H1 (cell line): Measurements from ENCODE around the gene IGSF23. TPM values are rescaled to one million over a fixed set of nuclear protein-coding genes. Genes with fewer than 3 reads are reported as not detected.

Experiments
- CTCF ChIA-PET: fragments of 300-600 bp; sonication (Branson Sonifier 250); formaldehyde crosslinking; loops from one replicate; lab custom pipeline; 2021; ENCODE audit not compliant: partially characterized antibody; lab: Charles Lee
- POLR2A ChIA-PET: fragments of 300-600 bp; sonication (Branson Sonifier 250); formaldehyde crosslinking; loops from one replicate; lab custom pipeline; 2021; ENCODE audit warnings: inconsistent platforms; ENCODE audit not compliant: partially characterized antibody; lab: Charles Lee
- DNase-seq, 2 experiments: peaks; one replicate each; pipeline versions ENCODE4 v3.0.0 to v3.0.0-alpha.2; 2010 to 2022; ENCODE audit warnings: low spot score in 2 of 2, low read depth in 1 of 2, mixed read lengths in 1 of 2
- FAIRE-seq: peaks from 2 replicates; lab custom pipeline; 2011; peaks lifted over from hg19 to GRCh38; lab: Jason Lieb, UNC
- H2AFZ ChIP-seq: 2 replicates; pipeline ENCODE4 v1.8.1; 2012; ENCODE audit warnings: low read length, inconsistent platforms
- H2AK5ac ChIP-seq: 2 replicates; pipeline ENCODE4 v1.6.1; 2013; ENCODE audit warnings: low read depth, low read length
- H2BK120ac ChIP-seq: replicated peaks from 2 replicates; pipeline ENCODE3; 2013; ENCODE audit warnings: low read depth, low read length, inconsistent platforms
- H2BK12ac ChIP-seq: 2 replicates; pipeline ENCODE4 v1.6.1; 2013; ENCODE audit warnings: low read depth, low read length
- H2BK15ac ChIP-seq: 2 replicates; pipeline ENCODE4 v1.6.1; 2013; ENCODE audit warnings: low read length
- H2BK20ac ChIP-seq: 2 replicates; pipeline ENCODE4 v1.6.1; 2013; ENCODE audit warnings: low read length
- H2BK5ac ChIP-seq: 2 replicates; pipeline ENCODE4 v1.6.1; 2013; ENCODE audit warnings: low read depth, low read length
- H3K14ac ChIP-seq: 2 replicates; pipeline ENCODE4 v1.6.1; 2013; ENCODE audit warnings: inconsistent platforms; ENCODE audit not compliant: insufficient read length
- H3K18ac ChIP-seq: 2 replicates; pipeline ENCODE4 v1.6.1; 2013; ENCODE audit warnings: low read length; ENCODE audit errors: extremely low read depth
- H3K23ac ChIP-seq: 2 replicates; pipeline ENCODE4 v1.6.1; 2013; ENCODE audit warnings: inconsistent platforms; ENCODE audit not compliant: insufficient read length
- H3K23me2 ChIP-seq: 2 replicates; pipeline ENCODE4 v1.6.1; 2013; ENCODE audit warnings: low read depth, low read length
- H3K27ac ChIP-seq: 2 replicates; pipeline ENCODE4 v1.6.1; 2011; ENCODE audit warnings: low read depth, low read length, inconsistent platforms
- H3K27me3 ChIP-seq, 4 experiments: replicated peaks in 1 of 4; 1 replicate in 1 of 4; 2 replicates in 3 of 4; pipeline versions ENCODE4 v1.6.1 to v1.8.1; 2011 to 2013; ENCODE audit warnings: low read length in 3 of 4, mild to moderate bottlenecking in 3 of 4, inconsistent platforms in 2 of 4, mixed read lengths in 2 of 4, moderate library complexity in 1 of 4; ENCODE audit not compliant: control insufficient read depth in 3 of 4, insufficient read depth in 3 of 4; ENCODE audit errors: extremely low read depth in 1 of 4
- H3K36me3 ChIP-seq, 4 experiments: 2 replicates each; pipeline versions ENCODE4 v1.6.1 to v1.8.1; 2011 to 2013; ENCODE audit warnings: mild to moderate bottlenecking in 4 of 4, low read length in 3 of 4, moderate library complexity in 2 of 4, control low read depth in 1 of 4, inconsistent platforms in 1 of 4; ENCODE audit not compliant: insufficient read depth in 4 of 4, control insufficient read depth in 2 of 4
- H3K4ac ChIP-seq: replicated peaks from 2 replicates; pipeline ENCODE3; 2013; ENCODE audit warnings: low read length, low read depth, mixed read lengths, inconsistent platforms; ENCODE audit not compliant: insufficient read length
- H3K4me1 ChIP-seq, 4 experiments: replicated peaks in 1 of 4; 1 replicate in 1 of 4; 2 replicates in 3 of 4; pipeline versions ENCODE4 v1.6.1 to v1.8.1; 2011 to 2013; ENCODE audit warnings: low read length in 3 of 4, inconsistent platforms in 2 of 4, mixed read lengths in 1 of 4; ENCODE audit not compliant: insufficient read depth in 4 of 4, control insufficient read depth in 3 of 4
- H3K4me2 ChIP-seq, 2 experiments: 2 replicates each; pipeline versions ENCODE4 v1.6.1 to v1.8.1; 2011 to 2013; ENCODE audit warnings: low read depth in 2 of 2, low read length in 2 of 2, control low read depth in 1 of 2, inconsistent platforms in 1 of 2, mild to moderate bottlenecking in 1 of 2; ENCODE audit not compliant: insufficient read depth in 1 of 2
- H3K4me3 ChIP-seq, 4 experiments: fragments of 200-600, 300-600 bp in 1 of 4; sonication (generic), shearing (Covaris generic), sonication (Bioruptor Twin) in 1 of 4; 2 replicates each; pipeline versions ENCODE4 v1.5.1 to v1.8.1; 2011 to 2016; ENCODE audit warnings: low read length in 4 of 4, low read depth in 3 of 4, control low read depth in 2 of 4, inconsistent platforms in 2 of 4, mild to moderate bottlenecking in 2 of 4, mixed read lengths in 1 of 4, moderate library complexity in 1 of 4; ENCODE audit not compliant: insufficient read depth in 2 of 4; ENCODE audit errors: extremely low read depth in 1 of 4
- H3K56ac ChIP-seq: replicated peaks from 2 replicates; pipeline ENCODE3; 2013; ENCODE audit warnings: low read depth, mild to moderate bottlenecking, mixed read lengths, low read length, inconsistent platforms; ENCODE audit not compliant: insufficient read length
- H3K79me1 ChIP-seq: 2 replicates; pipeline ENCODE4 v1.6.1; 2013; ENCODE audit warnings: low read depth, low read length, control low read depth
- H3K79me2 ChIP-seq, 2 experiments: 2 replicates each; pipeline versions ENCODE4 v1.6.1 to v1.8.1; 2012 to 2013; ENCODE audit warnings: low read length in 2 of 2, mild to moderate bottlenecking in 2 of 2, inconsistent platforms in 1 of 2; ENCODE audit not compliant: insufficient read depth in 2 of 2, control insufficient read depth in 1 of 2
- H3K9ac ChIP-seq, 4 experiments: replicated peaks in 1 of 4; 1 replicate in 1 of 4; 2 replicates in 3 of 4; pipeline versions ENCODE4 v1.6.1 to v1.8.1; 2011 to 2013; ENCODE audit warnings: low read depth in 3 of 4, low read length in 3 of 4, control low read depth in 2 of 4, mild to moderate bottlenecking in 2 of 4, moderate library complexity in 2 of 4, inconsistent platforms in 1 of 4; ENCODE audit errors: extremely low read depth in 1 of 4
- H3K9me3 ChIP-seq, 2 experiments: 2 replicates each; pipeline versions ENCODE4 v1.6.1 to v1.8.1; 2012 to 2013; ENCODE audit warnings: mild to moderate bottlenecking in 2 of 2, moderate library complexity in 2 of 2, control low read depth in 1 of 2, inconsistent platforms in 1 of 2, low read depth in 1 of 2, low read length in 1 of 2, mixed read lengths in 1 of 2; ENCODE audit not compliant: insufficient read depth in 2 of 2
- H4K20me1 ChIP-seq, 2 experiments: replicated peaks in 1 of 2; 2 replicates each; pipeline versions ENCODE3 to v1.8.1; 2011 to 2013; ENCODE audit warnings: inconsistent platforms in 2 of 2, low read length in 2 of 2, mild to moderate bottlenecking in 1 of 2; ENCODE audit not compliant: insufficient read depth in 2 of 2, control insufficient read depth in 1 of 2
- H4K5ac ChIP-seq: 2 replicates; pipeline ENCODE4 v1.6.1; 2013; ENCODE audit warnings: low read length, low read depth, mixed read lengths, inconsistent platforms; ENCODE audit not compliant: insufficient read length
- H4K8ac ChIP-seq: 2 replicates; pipeline ENCODE4 v1.8.0; 2013; ENCODE audit warnings: mild to moderate bottlenecking, moderate library complexity, low read length, inconsistent platforms; ENCODE audit not compliant: insufficient read depth; ENCODE audit errors: extremely low read depth
- H4K91ac ChIP-seq: replicated peaks from 2 replicates; pipeline ENCODE3; 2013; ENCODE audit warnings: low read length, mixed read lengths, inconsistent platforms; ENCODE audit not compliant: insufficient read length
- CBX8 ChIP-seq: fragments of 300-800, 300-1000 bp; sonication (generic); IDR thresholded peaks from 2 replicates; pipeline ENCODE4 v1.7.1; 2016; ENCODE audit warnings: low read depth, low read length, borderline replicate concordance
- CEBPB ChIP-seq: IDR thresholded peaks from 2 replicates; pipeline ENCODE4 v1.6.1; 2012; ENCODE audit warnings: low read depth, low read length
- EP300 ChIP-seq, 2 experiments: IDR thresholded peaks; 1 replicate in 1 of 2; 2 replicates in 1 of 2; pipeline ENCODE4 v1.6.1; 2011 to 2012; ENCODE audit warnings: low read depth in 2 of 2, low read length in 2 of 2, mild to moderate bottlenecking in 2 of 2, borderline replicate concordance in 1 of 2, inconsistent platforms in 1 of 2, moderate library complexity in 1 of 2
- GABPA ChIP-seq: IDR thresholded peaks from 2 replicates; pipeline ENCODE4 v1.6.1; 2011; ENCODE audit warnings: mild to moderate bottlenecking, low read length, moderate library complexity, borderline replicate concordance; ENCODE audit not compliant: insufficient read depth
- KDM4A ChIP-seq: IDR thresholded peaks from one replicate; pipeline ENCODE4 v1.7.1; 2012; ENCODE audit warnings: low read depth, mild to moderate bottlenecking, moderate library complexity, low read length, inconsistent platforms; ENCODE audit not compliant: severe bottlenecking
- SAP30 ChIP-seq: fragments of 300-600 bp; sonication (generic); IDR thresholded peaks from 2 replicates; pipeline ENCODE4 v1.7.1; 2012; ENCODE audit warnings: low read length, moderate library complexity, mild to moderate bottlenecking, inconsistent platforms; ENCODE audit not compliant: insufficient read depth, insufficient replicate concordance
- SUZ12 ChIP-seq: fragments of 200-600 bp; sonication (generic); IDR thresholded peaks from 2 replicates; pipeline ENCODE4 v1.6.1; 2012; ENCODE audit warnings: mild to moderate bottlenecking, inconsistent platforms, low read length, moderate library complexity, mixed read lengths
- WGBS, 2 experiments: shearing (Covaris generic) in 1 of 2; methylation state at CpG; one replicate each; pipeline versions ENCODE4 v1.1.6 to v1.1.7; 2013 to 2015; ENCODE audit warnings: low lambda C conversion rate in 2 of 2, mixed read lengths in 2 of 2, inconsistent platforms in 1 of 2, low coverage in 1 of 2, missing lambda C conversion rate in 1 of 2; ENCODE audit not compliant: insufficient replicate concordance in 2 of 2, insufficient coverage in 1 of 2, insufficient read length in 1 of 2; ENCODE audit errors: extremely low coverage in 1 of 2, missing lambda C conversion rate in 1 of 2; 5-methylcytosine and 5-hydroxymethylcytosine counted together
- polyA plus RNA-seq, 7 experiments: library from polyadenylated mRNA; depleted of rRNA in 3 of 7; stranded (reverse) in 5 of 7; unstranded in 2 of 7; fragments of >200 nt in 5 of 7; fragments of 200-250 nt in 2 of 7; gene quantifications; 1 replicate in 5 of 7; 2 replicates in 1 of 7; 4 replicates in 1 of 7; pipeline versions ENCODE4 v1.2.1 to v1.2.3, GENCODE V29; 2011 to 2013; ENCODE audit warnings: missing spikeins in 2 of 7, mixed read lengths in 2 of 7
- total RNA-seq: library from RNA; stranded (reverse); fragmentation: NEBNext Ultra II Directional; extraction: Animal tissue kit (Norgen Biotek cat#: 25700); gene quantifications from 2 replicates; pipeline ENCODE4 v1.2.1, GENCODE V29; 2021
- TF ChIP-seq, protein P1 (sequence below): IDR thresholded peaks from 2 replicates; pipeline ENCODE4 v1.6.1; 2012; ENCODE audit warnings: inconsistent platforms
- TF ChIP-seq, protein P2 (sequence below): IDR thresholded peaks from 2 replicates; pipeline ENCODE4 v1.6.1; 2012; ENCODE audit warnings: inconsistent platforms

The IGSF23 gene
- total and polyA plus RNA-seq, 2 of the 8 experiments (the other 6 are each of a cell fraction or from before 2014, with no cell fraction given): not detected

DNA sequence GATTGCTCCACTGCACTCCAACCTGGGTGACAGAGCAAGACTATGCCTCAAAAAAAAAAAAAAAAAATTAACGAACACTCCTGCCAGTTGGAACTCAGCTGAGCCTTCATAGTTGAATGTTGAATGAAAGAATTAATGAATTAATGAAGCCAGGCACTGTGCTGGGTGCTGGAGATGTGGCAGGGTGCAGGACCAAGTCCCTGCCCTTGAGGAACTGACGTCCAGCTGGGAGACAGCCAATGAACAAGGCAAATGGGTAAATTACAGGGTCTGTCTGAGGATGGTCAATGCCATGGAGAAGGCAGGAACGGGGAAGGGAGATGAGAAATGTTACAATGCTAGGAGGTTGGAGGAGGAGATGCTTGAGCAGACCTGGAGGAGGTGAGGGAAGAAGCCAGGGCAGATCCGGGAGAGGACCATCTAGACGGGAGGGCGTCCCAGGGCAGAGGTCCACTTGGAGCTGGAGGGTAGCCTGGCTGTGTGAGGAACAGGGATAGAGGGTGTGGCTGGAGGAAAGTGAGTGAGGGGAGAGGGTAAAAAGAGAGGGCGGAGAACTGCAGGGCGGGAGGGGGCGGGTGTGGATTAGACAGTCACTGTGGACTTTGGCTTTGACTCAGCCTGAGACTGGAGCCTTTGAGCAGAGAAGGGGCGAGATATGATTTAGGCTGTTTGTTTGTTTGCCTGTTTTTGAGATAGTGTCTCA lies 16.8 kb upstream of the IGSF23 start:
- Histone ChIP-seq H3K36me3 (no peaks in the 10 kb centered on the region), H3K4me3 (no peak overlapping the region), H3K9me3 (no peaks in the 10 kb centered on the region), H2BK120ac (no peak overlapping the region), H3K9ac (no peak overlapping the region), H3K56ac (no peak overlapping the region), H2AK5ac (peak overlapping the region; percentile 90; the same call in 1 of the 2 replicates), H3K14ac (no peak overlapping the region), H2BK15ac (no peak overlapping the region), H3K27me3 (no peaks in the 10 kb centered on the region), H2BK20ac (peak overlapping the region; percentile 98), H3K18ac (peak overlapping the region; percentile 83), H2BK5ac (peak overlapping the region; percentile 60; the same call in 1 of the 2 replicates), H3K27ac (no peak overlapping the region), H3K23me2 (no peaks in the 10 kb centered on the region), H4K5ac (no peak overlapping the region), H3K79me2 (no peaks in the 10 kb centered on the region), H4K20me1 (no peaks in the 10 kb centered on the region), H3K4ac (peak overlapping the region; percentile 62), H3K79me1 (no peaks in the 10 kb centered on the region), H3K23ac (no peak overlapping the region), H2BK12ac (peak overlapping the region; percentile 63; the same call in 1 of the 2 replicates), H3K4me2 (no peak overlapping the region), H3K4me1 (peaks cover 0 to 5% (median 3%) of the 10 kb centered on the region in 4 experiments; a peak in 5 of 7 replicates), H4K8ac (no peak overlapping the region; the same call in 1 of the 2 replicates), H4K91ac (peak overlapping the region; percentile 77), H2AFZ (no peak overlapping the region)
- WGBS, 2 experiments: 80% methylated on average over 10 of the region's 10 CpGs; no CpG with 5 or more reads in 1 of the 2 experiments
- FAIRE-seq (no peak), DNase-seq (no peak)
- ChIA-PET CTCF (interaction anchor here (0.7 to 2.0 kb wide), 8 partner anchors 10 to 93 kb away, joined by 3 to 12 read pairs (median 4); no protein-coding TSS in a partner anchor), POLR2A (no interaction called here)
- TF ChIP-seq GABPA (no peak), EP300 (IDR thresholded peaks at IDR 0.05; ENCODE audit: borderline replicate concordance in 1 of 2, low read depth in 2 of 2, low read length in 2 of 2) (no peak), CBX8 (no peak), CEBPB (no peak), KDM4A (no peak), SUZ12 (no peak), SAP30 (no peak)
- TF ChIP-seq, protein P1, sequence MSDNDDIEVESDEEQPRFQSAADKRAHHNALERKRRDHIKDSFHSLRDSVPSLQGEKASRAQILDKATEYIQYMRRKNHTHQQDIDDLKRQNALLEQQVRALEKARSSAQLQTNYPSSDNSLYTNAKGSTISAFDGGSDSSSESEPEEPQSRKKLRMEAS: no peak
- TF ChIP-seq, protein P2, sequence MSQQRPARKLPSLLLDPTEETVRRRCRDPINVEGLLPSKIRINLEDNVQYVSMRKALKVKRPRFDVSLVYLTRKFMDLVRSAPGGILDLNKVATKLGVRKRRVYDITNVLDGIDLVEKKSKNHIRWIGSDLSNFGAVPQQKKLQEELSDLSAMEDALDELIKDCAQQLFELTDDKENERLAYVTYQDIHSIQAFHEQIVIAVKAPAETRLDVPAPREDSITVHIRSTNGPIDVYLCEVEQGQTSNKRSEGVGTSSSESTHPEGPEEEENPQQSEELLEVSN: no peak
